SK-N-MC (cell line): Measurements from ENCODE around the gene SLC4A7.

Source experiments
- EZH2 ChIP-seq: fragments of 200-600 bp; sonication (generic); IDR thresholded peaks from one replicate; pipeline ENCODE4 v1.6.1; 2017; ENCODE audit warnings: antibody characterized with exemption
- FOXP2 ChIP-seq: optimal IDR thresholded peaks from 2 replicates; pipeline ENCODE3; 2011; ENCODE audit warnings: mild to moderate bottlenecking, moderate library complexity; ENCODE audit not compliant: insufficient read depth; ENCODE audit errors: extremely low read length, control extremely low read depth
- POLR2AphosphoS5 ChIP-seq: IDR thresholded peaks from 2 replicates; pipeline ENCODE4 v1.6.1; 2012; ENCODE audit warnings: mild to moderate bottlenecking, low read depth, low read length, borderline replicate concordance

DNA sequence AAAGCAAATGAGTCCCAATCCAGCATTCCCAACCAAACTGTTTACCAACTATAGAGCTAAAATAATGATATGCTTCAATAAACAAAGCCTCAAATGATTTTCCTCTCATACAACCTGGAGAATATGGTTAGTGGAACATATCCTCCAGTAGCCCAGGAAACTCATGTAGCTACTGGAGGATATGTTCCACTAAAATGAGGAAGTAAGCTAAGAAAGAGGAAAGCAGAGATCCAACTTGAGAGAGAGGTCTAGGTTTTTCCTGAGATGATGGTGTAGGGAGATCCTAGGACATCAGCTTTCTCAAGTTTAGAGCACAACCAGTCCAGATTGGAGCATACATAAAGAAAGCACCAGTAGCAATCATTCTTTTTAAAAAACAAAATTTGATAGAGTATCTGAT, 44.6 kb upstream of the SLC4A7 start:
- TF ChIP-seq POLR2AphosphoS5 (no peak), EZH2 (no peak), FOXP2 (no peak)
